SK-N-SH treated with all-trans-retinoic acid at 6 μM for 48 hours (cell line): ENCODE results near the gene ZFYVE28.

Experiments
- GLIS3 ChIP-seq: fragments of 250-450 bp; sonication (Bioruptor Pico); IDR thresholded peaks from 2 replicates; pipeline ENCODE4 v1.5.0; 2020; ENCODE audit warnings: mild to moderate bottlenecking, moderate library complexity
- PATZ1 ChIP-seq: fragments of 250-450 bp; sonication (Bioruptor Pico); IDR thresholded peaks from 2 replicates; pipeline ENCODE4 v1.8.0; 2020; ENCODE audit warnings: mild to moderate bottlenecking, moderate library complexity, borderline replicate concordance
- TSHZ2 ChIP-seq: fragments of 250-450 bp; sonication (Bioruptor Pico); IDR thresholded peaks from 2 replicates; pipeline ENCODE4 v1.5.0; 2020; ENCODE audit warnings: mild to moderate bottlenecking, moderate library complexity
- ZC3H10 ChIP-seq: fragments of 250-450 bp; sonication (Bioruptor Pico); IDR thresholded peaks from 2 replicates; pipeline ENCODE4 v1.5.1; 2021; ENCODE audit warnings: mild to moderate bottlenecking, moderate library complexity
- ZFP3 ChIP-seq: fragments of 250-450 bp; sonication (Bioruptor Pico); IDR thresholded peaks from 2 replicates; pipeline ENCODE4 v1.5.0; 2020; ENCODE audit warnings: mild to moderate bottlenecking, moderate library complexity
- ZNF565 ChIP-seq: fragments of 450-650 bp; formaldehyde crosslinking; conservative IDR thresholded peaks from 2 replicates; pipeline ENCODE4 v1.5.0; 2020; ENCODE audit warnings: low read depth, mild to moderate bottlenecking, moderate library complexity

- TF ChIP-seq ZNF565 (CRISPR knock-in tag) (no peak), TSHZ2 (CRISPR knock-in tag) (no peak), ZFP3 (no peak), GLIS3 (CRISPR knock-in tag) (no peak), PATZ1 (CRISPR knock-in tag) (no peak), ZC3H10 (CRISPR knock-in tag) (no peak)
Observed at GRCh38 chr4:2301225-2301642, 117.2 kb downstream of the ZFYVE28 start.
